Measurements from ENCODE around the gene RPL36.

DNA sequence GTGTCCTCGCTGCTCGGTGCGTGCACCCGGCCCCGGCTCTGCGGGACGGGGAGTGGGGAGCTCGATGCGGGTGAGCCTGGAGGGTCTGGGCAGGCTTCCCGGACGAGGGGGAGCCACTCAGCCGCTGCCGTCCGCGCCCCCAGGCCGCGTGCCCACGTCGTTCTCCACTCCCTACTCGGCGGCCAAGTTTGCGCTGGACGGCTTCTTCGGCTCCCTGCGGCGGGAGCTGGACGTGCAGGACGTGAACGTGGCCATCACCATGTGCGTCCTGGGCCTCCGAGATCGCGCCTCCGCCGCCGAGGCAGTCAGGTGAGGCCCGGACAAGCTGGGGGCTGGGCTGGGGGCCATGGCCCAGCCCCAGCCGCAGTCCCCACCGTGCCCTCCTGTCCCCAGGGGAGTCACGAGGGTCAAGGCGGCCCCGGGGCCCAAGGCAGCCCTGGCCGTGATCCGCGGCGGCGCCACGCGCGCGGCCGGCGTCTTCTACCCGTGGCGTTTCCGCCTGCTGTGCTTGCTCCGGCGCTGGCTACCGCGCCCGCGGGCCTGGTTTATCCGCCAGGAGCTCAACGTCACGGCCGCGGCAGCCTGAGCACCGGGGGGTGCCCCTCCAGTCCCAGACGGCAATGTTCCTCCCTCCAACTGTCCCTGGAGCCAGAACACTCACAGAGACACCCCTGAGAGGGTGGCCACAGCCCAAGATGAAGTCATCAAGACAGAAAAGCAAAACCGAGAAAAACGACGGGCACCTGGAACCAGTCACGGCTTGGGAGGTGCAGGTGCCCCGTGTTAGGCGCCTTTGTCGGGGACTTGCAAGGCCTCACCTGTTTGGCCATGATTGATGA, 2.5 kb upstream of the RPL36 start:
- TF ChIP-seq, protein P1, sequence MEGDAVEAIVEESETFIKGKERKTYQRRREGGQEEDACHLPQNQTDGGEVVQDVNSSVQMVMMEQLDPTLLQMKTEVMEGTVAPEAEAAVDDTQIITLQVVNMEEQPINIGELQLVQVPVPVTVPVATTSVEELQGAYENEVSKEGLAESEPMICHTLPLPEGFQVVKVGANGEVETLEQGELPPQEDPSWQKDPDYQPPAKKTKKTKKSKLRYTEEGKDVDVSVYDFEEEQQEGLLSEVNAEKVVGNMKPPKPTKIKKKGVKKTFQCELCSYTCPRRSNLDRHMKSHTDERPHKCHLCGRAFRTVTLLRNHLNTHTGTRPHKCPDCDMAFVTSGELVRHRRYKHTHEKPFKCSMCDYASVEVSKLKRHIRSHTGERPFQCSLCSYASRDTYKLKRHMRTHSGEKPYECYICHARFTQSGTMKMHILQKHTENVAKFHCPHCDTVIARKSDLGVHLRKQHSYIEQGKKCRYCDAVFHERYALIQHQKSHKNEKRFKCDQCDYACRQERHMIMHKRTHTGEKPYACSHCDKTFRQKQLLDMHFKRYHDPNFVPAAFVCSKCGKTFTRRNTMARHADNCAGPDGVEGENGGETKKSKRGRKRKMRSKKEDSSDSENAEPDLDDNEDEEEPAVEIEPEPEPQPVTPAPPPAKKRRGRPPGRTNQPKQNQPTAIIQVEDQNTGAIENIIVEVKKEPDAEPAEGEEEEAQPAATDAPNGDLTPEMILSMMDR (optimal IDR thresholded peaks at IDR 0.05 in 1 of 3, IDR thresholded peaks at IDR 0.05 in 1 of 3, conservative IDR thresholded peaks at IDR 0.05 in 1 of 3; ENCODE audit: extremely low read depth in 1 of 3, insufficient read depth in 2 of 3, low read length in 3 of 3): no peak
- TF ChIP-seq EZH2 (IDR thresholded peaks at IDR 0.05; ENCODE audit: low read length): no peak
